ENCODE measurements around the gene SPARC. TPM values are rescaled to one million over a fixed set of nuclear protein-coding genes. Genes with fewer than 3 reads are reported as not detected.

SPARC gene
- polyA plus RNA-seq, 1 of the 3 experiments (the other 2 are of a cell fraction): 1,115 TPM

DNA sequence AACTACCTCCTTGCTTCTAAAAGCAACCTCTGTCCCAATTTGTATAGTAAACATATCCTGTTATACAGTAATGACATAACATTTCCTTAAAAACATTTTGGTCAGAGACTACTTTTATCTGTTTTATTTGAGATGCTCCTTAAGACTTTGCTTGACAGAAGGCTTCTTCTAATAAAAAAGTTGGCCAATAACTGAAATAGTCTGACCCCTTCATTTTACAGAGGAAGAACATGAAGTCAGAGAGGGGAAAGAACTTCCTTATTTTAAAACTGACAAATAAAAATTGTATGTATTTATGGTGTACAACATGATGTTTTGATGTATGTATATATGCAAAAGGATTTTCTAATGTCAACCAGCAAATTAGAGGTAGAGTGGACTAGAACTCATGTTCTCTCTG is 35.8 kb upstream of the SPARC start:
- POLR2A ChIA-PET: no interaction called here
- CTCF ChIA-PET: interaction anchor here (1.7 to 3.3 kb wide), 2 partner anchors 17 to 64 kb away, joined by 7 to 11 read pairs; no protein-coding TSS in a partner anchor
- TF ChIP-seq RFX5 (IDR thresholded peaks at IDR 0.05; ENCODE audit: low read length) (no peak), MXI1 (IDR thresholded peaks at IDR 0.05; ENCODE audit: low read depth, low read length) (no peak), USF1 (IDR thresholded peaks at IDR 0.05; ENCODE audit: borderline replicate concordance, low read depth) (no peak), FOSL2 (IDR thresholded peaks at IDR 0.05; ENCODE audit: borderline replicate concordance, low read depth) (no peak), RXRA (IDR thresholded peaks at IDR 0.05; ENCODE audit: borderline replicate concordance, low read depth) (no peak), RCOR1 (IDR thresholded peaks at IDR 0.05; ENCODE audit: low read length) (no peak), FOXJ3 (CRISPR knock-in tag; IDR thresholded peaks at IDR 0.05) (no peak), TCF12 (IDR thresholded peaks at IDR 0.05) (no peak), ELF1 (IDR thresholded peaks at IDR 0.05) (no peak), TAF1 (IDR thresholded peaks at IDR 0.05; ENCODE audit: borderline replicate concordance, low read depth, low read length) (no peak), MAX (IDR thresholded peaks at IDR 0.05; ENCODE audit: low read depth) (no peak), YY1 (IDR thresholded peaks at IDR 0.05; ENCODE audit: low read depth) (no peak), JUND (IDR thresholded peaks at IDR 0.05) (no peak), SMC3 (IDR thresholded peaks at IDR 0.05; ENCODE audit: low read depth, low read length) (no peak)
- TF ChIP-seq, protein P1, sequence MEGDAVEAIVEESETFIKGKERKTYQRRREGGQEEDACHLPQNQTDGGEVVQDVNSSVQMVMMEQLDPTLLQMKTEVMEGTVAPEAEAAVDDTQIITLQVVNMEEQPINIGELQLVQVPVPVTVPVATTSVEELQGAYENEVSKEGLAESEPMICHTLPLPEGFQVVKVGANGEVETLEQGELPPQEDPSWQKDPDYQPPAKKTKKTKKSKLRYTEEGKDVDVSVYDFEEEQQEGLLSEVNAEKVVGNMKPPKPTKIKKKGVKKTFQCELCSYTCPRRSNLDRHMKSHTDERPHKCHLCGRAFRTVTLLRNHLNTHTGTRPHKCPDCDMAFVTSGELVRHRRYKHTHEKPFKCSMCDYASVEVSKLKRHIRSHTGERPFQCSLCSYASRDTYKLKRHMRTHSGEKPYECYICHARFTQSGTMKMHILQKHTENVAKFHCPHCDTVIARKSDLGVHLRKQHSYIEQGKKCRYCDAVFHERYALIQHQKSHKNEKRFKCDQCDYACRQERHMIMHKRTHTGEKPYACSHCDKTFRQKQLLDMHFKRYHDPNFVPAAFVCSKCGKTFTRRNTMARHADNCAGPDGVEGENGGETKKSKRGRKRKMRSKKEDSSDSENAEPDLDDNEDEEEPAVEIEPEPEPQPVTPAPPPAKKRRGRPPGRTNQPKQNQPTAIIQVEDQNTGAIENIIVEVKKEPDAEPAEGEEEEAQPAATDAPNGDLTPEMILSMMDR (IDR thresholded peaks at IDR 0.05): no peak
- TF ChIP-seq, protein P2, sequence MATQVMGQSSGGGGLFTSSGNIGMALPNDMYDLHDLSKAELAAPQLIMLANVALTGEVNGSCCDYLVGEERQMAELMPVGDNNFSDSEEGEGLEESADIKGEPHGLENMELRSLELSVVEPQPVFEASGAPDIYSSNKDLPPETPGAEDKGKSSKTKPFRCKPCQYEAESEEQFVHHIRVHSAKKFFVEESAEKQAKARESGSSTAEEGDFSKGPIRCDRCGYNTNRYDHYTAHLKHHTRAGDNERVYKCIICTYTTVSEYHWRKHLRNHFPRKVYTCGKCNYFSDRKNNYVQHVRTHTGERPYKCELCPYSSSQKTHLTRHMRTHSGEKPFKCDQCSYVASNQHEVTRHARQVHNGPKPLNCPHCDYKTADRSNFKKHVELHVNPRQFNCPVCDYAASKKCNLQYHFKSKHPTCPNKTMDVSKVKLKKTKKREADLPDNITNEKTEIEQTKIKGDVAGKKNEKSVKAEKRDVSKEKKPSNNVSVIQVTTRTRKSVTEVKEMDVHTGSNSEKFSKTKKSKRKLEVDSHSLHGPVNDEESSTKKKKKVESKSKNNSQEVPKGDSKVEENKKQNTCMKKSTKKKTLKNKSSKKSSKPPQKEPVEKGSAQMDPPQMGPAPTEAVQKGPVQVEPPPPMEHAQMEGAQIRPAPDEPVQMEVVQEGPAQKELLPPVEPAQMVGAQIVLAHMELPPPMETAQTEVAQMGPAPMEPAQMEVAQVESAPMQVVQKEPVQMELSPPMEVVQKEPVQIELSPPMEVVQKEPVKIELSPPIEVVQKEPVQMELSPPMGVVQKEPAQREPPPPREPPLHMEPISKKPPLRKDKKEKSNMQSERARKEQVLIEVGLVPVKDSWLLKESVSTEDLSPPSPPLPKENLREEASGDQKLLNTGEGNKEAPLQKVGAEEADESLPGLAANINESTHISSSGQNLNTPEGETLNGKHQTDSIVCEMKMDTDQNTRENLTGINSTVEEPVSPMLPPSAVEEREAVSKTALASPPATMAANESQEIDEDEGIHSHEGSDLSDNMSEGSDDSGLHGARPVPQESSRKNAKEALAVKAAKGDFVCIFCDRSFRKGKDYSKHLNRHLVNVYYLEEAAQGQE (IDR thresholded peaks at IDR 0.05; ENCODE audit: low read depth, low read length): no peak

More for the DNA sequence above, 35.8 kb upstream of the SPARC start:
- no peak for DNase-seq
- Histone ChIP-seq H3F3A (replicated peaks; ENCODE audit: insufficient read depth) (peaks cover 17% of the 10 kb centered on the region), H3K9me2 (no peaks in the 10 kb centered on the region), H3K79me2 (ENCODE audit: insufficient read depth) (no peaks in the 10 kb centered on the region), H3K4me2 (no peak overlapping the region), H4K20me1 (ENCODE audit: insufficient read depth) (no peaks in the 10 kb centered on the region), H3K27me3 (ENCODE audit: insufficient read depth) (no peaks in the 10 kb centered on the region), H3K4me1 (ENCODE audit: control insufficient read depth in 1 of 2, insufficient read depth in 2 of 2, low read depth in 1 of 2, low read length in 1 of 2) (peaks cover 0 to 8% of the 10 kb centered on the region in 2 experiments; a peak in 1 of 4 replicates), H3K36me3 (replicated peaks in 1 of 2; ENCODE audit: control insufficient read depth in 1 of 2, insufficient read depth in 2 of 2, low read length in 1 of 2) (no peaks in the 10 kb centered on the region), H3K4me3 (ENCODE audit: low read depth in 2 of 2, low read length in 1 of 2) (no peak overlapping the region), H3K9me3 (no peaks in the 10 kb centered on the region), H3K27ac (ENCODE audit: low read depth in 2 of 2, low read length in 1 of 2) (no peak overlapping the region), H2AFZ (ENCODE audit: low read depth) (no peak overlapping the region), H3K9ac (no peak overlapping the region)
